Measurements from ENCODE around the gene FMNL3. TPM values are rescaled to one million over a fixed set of nuclear protein-coding genes. Genes with fewer than 3 reads are reported as not detected.
"Not testable (repeated sequence)": the region's sequence is repeated elsewhere in the genome, so short reads cannot be mapped to it uniquely, and the experiment has no call there.

The FMNL3 gene
- polyA plus RNA-seq, 4 donors, result 36.8 to 39.7 (median 37.8) TPM

GRCh38 chr12:49720214-49720613 lies 13.0 kb upstream of the FMNL3 start:
- no peak for DNase-seq (ENCODE audit: low read depth in 4 of 4, low spot score in 3 of 4)

- DNase-seq (ENCODE audit: low read depth in 4 of 4, low spot score in 3 of 4), result not testable (repeated sequence)
Observed at GRCh38 chr12:49717800-49718199, 10.6 kb upstream of the FMNL3 start.

- no peak for DNase-seq (ENCODE audit: low read depth in 4 of 4, low spot score in 3 of 4)
Observed at GRCh38 chr12:49716553-49716952, 9.3 kb upstream of the FMNL3 start.

GRCh38 chr12:49713952-49714351 lies 6.7 kb upstream of the FMNL3 start:
- not testable (repeated sequence) for DNase-seq (ENCODE audit: low read depth in 4 of 4, low spot score in 3 of 4)

- DNase-seq (ENCODE audit: low read depth in 4 of 4, low spot score in 3 of 4), result no peak
Observed at GRCh38 chr12:49708851-49709250, 1.6 kb upstream of the FMNL3 start.

- DNase-seq (ENCODE audit: low read depth in 4 of 4, low spot score in 3 of 4), result no peak
Observed at GRCh38 chr12:49707812-49708147, 575 bp upstream of the FMNL3 start.

- DNase-seq (ENCODE audit: low read depth in 4 of 4, low spot score in 3 of 4), result no peak
Observed at GRCh38 chr12:49706351-49707127, 666 bp downstream of the FMNL3 start.

- DNase-seq (ENCODE audit: low read depth in 4 of 4, low spot score in 3 of 4), result no peak
Observed at GRCh38 chr12:49705479-49706134, 1.6 kb downstream of the FMNL3 start.

GRCh38 chr12:49703647-49704137 lies 3.5 kb downstream of the FMNL3 start:
- DNase-seq (ENCODE audit: low read depth in 4 of 4, low spot score in 3 of 4), result no peak

- DNase-seq (ENCODE audit: low read depth in 4 of 4, low spot score in 3 of 4), result no peak
Observed at GRCh38 chr12:49702676-49703215, 4.5 kb downstream of the FMNL3 start.

- no peak for DNase-seq (ENCODE audit: low read depth in 4 of 4, low spot score in 3 of 4)
Observed at GRCh38 chr12:49702009-49702408, 5.2 kb downstream of the FMNL3 start.

- no peak for DNase-seq (ENCODE audit: low read depth in 4 of 4, low spot score in 3 of 4)
Observed at GRCh38 chr12:49698619-49699545, 8.3 kb downstream of the FMNL3 start.

- DNase-seq (ENCODE audit: low read depth in 4 of 4, low spot score in 3 of 4), result no peak
Observed at GRCh38 chr12:49697808-49698207, 9.4 kb downstream of the FMNL3 start.

- DNase-seq (ENCODE audit: low read depth in 4 of 4, low spot score in 3 of 4), result no peak
Observed at GRCh38 chr12:49696723-49697122, 10.5 kb downstream of the FMNL3 start.

GRCh38 chr12:49693931-49694444 lies 13.2 kb downstream of the FMNL3 start:
- no peak for DNase-seq (ENCODE audit: low read depth in 4 of 4, low spot score in 3 of 4)

GRCh38 chr12:49692851-49693250 lies 14.4 kb downstream of the FMNL3 start:
- DNase-seq (ENCODE audit: low read depth in 4 of 4, low spot score in 3 of 4), result no peak

- no peak for DNase-seq (ENCODE audit: low read depth in 4 of 4, low spot score in 3 of 4)
Observed at GRCh38 chr12:49689785-49690184, 17.4 kb downstream of the FMNL3 start.

- no peak for DNase-seq (ENCODE audit: low read depth in 4 of 4, low spot score in 3 of 4)
Observed at GRCh38 chr12:49689237-49689636, 18.0 kb downstream of the FMNL3 start.

GRCh38 chr12:49687941-49688340 lies 19.3 kb downstream of the FMNL3 start:
- no peak for DNase-seq (ENCODE audit: low read depth in 4 of 4, low spot score in 3 of 4)

- DNase-seq (ENCODE audit: low read depth in 4 of 4, low spot score in 3 of 4), result no peak
Observed at GRCh38 chr12:49684310-49684854, 22.8 kb downstream of the FMNL3 start.

All from left renal pelvis (tissue), 4 donors.